Ureter (tissue), 1 donor: ENCODE results near the gene TEDDM1. TPM values are rescaled to one million over a fixed set of nuclear protein-coding genes. Genes with fewer than 3 reads are reported as not detected.

Experiments
- DNase-seq: peaks from one replicate; pipeline ENCODE4 v3.0.0-alpha.2; 2020; ENCODE audit warnings: low spot score
- total RNA-seq: library from RNA; stranded (reverse); gene quantifications from one replicate; pipeline ENCODE4 v1.2.4, GENCODE V29; 2023
- donor health status: DM: yes; HTN: yes; CAD: no.

TEDDM1 gene
- total RNA-seq, 1 donor from 2014 or later, result not detected

- DNase-seq, result no peak
Measured at GRCh38 chr1:182406012-182406411, 5.5 kb upstream of the TEDDM1 start.

- DNase-seq, result no peak
Measured at GRCh38 chr1:182405578-182405977, 5.1 kb upstream of the TEDDM1 start.

- no peak for DNase-seq
Measured at GRCh38 chr1:182404781-182405180, 4.3 kb upstream of the TEDDM1 start.

GRCh38 chr1:182397653-182398393 lies 2.6 kb downstream of the TEDDM1 start:
- no peak for DNase-seq

- DNase-seq, result no peak
Measured at GRCh38 chr1:182395906-182396305, 4.6 kb downstream of the TEDDM1 start.

- DNase-seq, result no peak
Measured at GRCh38 chr1:182394055-182394775, 6.3 kb downstream of the TEDDM1 start.

- DNase-seq, result peak; percentile 66
Measured at GRCh38 chr1:182392050-182393028, 8.1 kb downstream of the TEDDM1 start.

GRCh38 chr1:182391362-182392049 lies 9.0 kb downstream of the TEDDM1 start, which contains the start of gene GLUL:
GLUL (minus strand) TSS chr1:182391790; CDS start chr1:182388737, 3,053 bp downstream.
- peak; percentile 96 for DNase-seq

- DNase-seq, result no peak
Measured at GRCh38 chr1:182391028-182391361, 9.5 kb downstream of the TEDDM1 start.

GRCh38 chr1:182389619-182390047 lies 10.8 kb downstream of the TEDDM1 start:
- peak; percentile 63 for DNase-seq

GRCh38 chr1:182388392-182389134 lies 11.9 kb downstream of the TEDDM1 start:
- no peak for DNase-seq

- no peak for DNase-seq
Measured at GRCh38 chr1:182387566-182387965, 12.9 kb downstream of the TEDDM1 start.

GRCh38 chr1:182386980-182387379 lies 13.5 kb downstream of the TEDDM1 start:
- no peak for DNase-seq

GRCh38 chr1:182385885-182386853 lies 14.3 kb downstream of the TEDDM1 start:
- DNase-seq, result no peak

- no peak for DNase-seq
Measured at GRCh38 chr1:182384387-182384960, 16.0 kb downstream of the TEDDM1 start.

- no peak for DNase-seq
Measured at GRCh38 chr1:182383934-182384333, 16.5 kb downstream of the TEDDM1 start.

- no peak for DNase-seq
Measured at GRCh38 chr1:182383037-182383661, 17.3 kb downstream of the TEDDM1 start.

GRCh38 chr1:182381962-182382819 lies 18.3 kb downstream of the TEDDM1 start:
- DNase-seq, result no peak
